GM12878 (cell line): ENCODE measurements around the gene TMEM232. TPM values are rescaled to one million over a fixed set of nuclear protein-coding genes. Genes with fewer than 3 reads are reported as not detected.

Experiments used
- ATAC-seq: fragments of 200-7000 bp; cut with Tn5 transposase; 3 replicates; pipeline ENCODE4 v1.9.1; 2020; ENCODE audit warnings: mild to moderate bottlenecking, moderate library complexity
- BruUV-seq: library from RNA; stranded (reverse); fragments of 400-500 nt; replicated peaks from 2 replicates; lab custom pipeline; 2021; lab: Mats Ljungman, UMichigan
- CTCF ChIA-PET: fragments of 300-600 bp; sonication (Branson Sonifier 250); formaldehyde crosslinking; extraction: SDS; loops from one replicate; lab custom pipeline; 2021; ENCODE audit warnings: inconsistent platforms; lab: Yijun Ruan, JAX
- POLR2A ChIA-PET: fragments of 350-600 bp; formaldehyde crosslinking; extraction: SDS; loops from one replicate; lab custom pipeline; 2021; ENCODE audit warnings: inconsistent platforms; lab: Charles Lee
- RAD21 ChIA-PET: fragments of 300-600 bp; sonication (Branson Sonifier 250); formaldehyde crosslinking; loops from one replicate; lab custom pipeline; 2023; ENCODE audit warnings: antibody characterized with exemption; ENCODE audit not compliant: unreplicated experiment; lab: Charles Lee
- SMC1A ChIA-PET: fragments of 300-600 bp; sonication (Branson Sonifier 250); formaldehyde crosslinking; loops from one replicate; lab custom pipeline; 2023; ENCODE audit not compliant: unreplicated experiment, uncharacterized antibody; lab: Charles Lee
- DNase-seq: peaks from one replicate; pipeline ENCODE4 v3.0.0-alpha.2; 2011; ENCODE audit warnings: low read depth, low spot score
- FAIRE-seq: peaks from 3 replicates; lab custom pipeline; 2011; peaks lifted over from hg19 to GRCh38; lab: Jason Lieb, UNC
- H2AFZ ChIP-seq: 2 replicates; pipeline ENCODE4 v1.6.0; 2011; ENCODE audit warnings: low read depth, low read length, control low read depth; ENCODE audit not compliant: control insufficient read depth
- H3K27ac ChIP-seq: 2 replicates; pipeline ENCODE4 v1.5.1; 2011; ENCODE audit warnings: control low read depth; ENCODE audit not compliant: control insufficient read depth, insufficient read depth
- H3K27me3 ChIP-seq, 2 experiments: replicated peaks in 1 of 2; 2 replicates each; pipeline versions ENCODE4 v1.6.0 to v1.6.1; 2011; ENCODE audit warnings: low read length in 1 of 2; ENCODE audit not compliant: control insufficient read depth in 2 of 2, insufficient read depth in 2 of 2
- H3K36me3 ChIP-seq, 2 experiments: 2 replicates each; pipeline ENCODE4 v1.5.1; 2011; ENCODE audit warnings: low read length in 1 of 2; ENCODE audit not compliant: control insufficient read depth in 2 of 2, insufficient read depth in 2 of 2
- H3K4me1 ChIP-seq: 2 replicates; pipeline ENCODE4 v1.6.1; 2011; ENCODE audit warnings: mild to moderate bottlenecking, low read length, moderate library complexity, mixed read lengths; ENCODE audit not compliant: control insufficient read depth, insufficient read depth
- H3K4me2 ChIP-seq: 2 replicates; pipeline ENCODE4 v1.6.0; 2011; ENCODE audit warnings: control low read depth; ENCODE audit not compliant: control insufficient read depth, insufficient read depth
- H3K4me3 ChIP-seq: fragments of 200-600 bp; sonication (generic); 2 replicates; pipeline ENCODE4 v1.5.1; 2016
- H3K79me2 ChIP-seq: 2 replicates; pipeline ENCODE4 v1.6.0; 2011; ENCODE audit warnings: low read length; ENCODE audit not compliant: control insufficient read depth, insufficient read depth
- H3K9ac ChIP-seq: 2 replicates; pipeline ENCODE4 v1.8.0; 2011; ENCODE audit warnings: low read length, control low read depth, mixed read lengths; ENCODE audit not compliant: control insufficient read depth, insufficient read depth
- H3K9me3 ChIP-seq: replicated peaks from 3 replicates; pipeline ENCODE4 v1.5.1; 2011; ENCODE audit warnings: mild to moderate bottlenecking, low read length; ENCODE audit not compliant: control insufficient read depth, insufficient read depth
- H4K20me1 ChIP-seq: 2 replicates; pipeline ENCODE4 v1.6.0; 2011; ENCODE audit not compliant: control insufficient read depth, insufficient read depth
- BACH1 ChIP-seq: fragments of 450-650 bp; IDR thresholded peaks from 2 replicates; pipeline ENCODE4 v1.6.1; 2017; ENCODE audit warnings: mild to moderate bottlenecking, borderline replicate concordance
- CEBPB ChIP-seq, 2 experiments: fragments of 150-350 bp in 1 of 2; IDR thresholded peaks; 2 replicates each; pipeline ENCODE4 v1.6.1; 2012 to 2014; ENCODE audit warnings: low read depth in 2 of 2, low read length in 2 of 2, borderline replicate concordance in 1 of 2, inconsistent platforms in 1 of 2
- CTCF ChIP-seq, 3 experiments: IDR thresholded peaks in 2 of 3; conservative IDR thresholded peaks in 1 of 3; 2 replicates each; pipeline ENCODE4 v1.5.1; 2011; ENCODE audit warnings: low read depth in 3 of 3, low read length in 3 of 3, mild to moderate bottlenecking in 3 of 3, control low read depth in 2 of 3, moderate library complexity in 2 of 3, inconsistent platforms in 1 of 3, mixed read lengths in 1 of 3; ENCODE audit not compliant: control insufficient read depth in 2 of 3, insufficient read depth in 1 of 3; ENCODE audit errors: extremely low read depth in 1 of 3
- IKZF2 ChIP-seq, 2 experiments: fragments of 450-650 bp; IDR thresholded peaks; 2 replicates each; pipeline ENCODE4 v1.6.1; 2017; ENCODE audit warnings: mild to moderate bottlenecking in 2 of 2, moderate library complexity in 2 of 2
- PRDM15 ChIP-seq: fragments of 450-650 bp; formaldehyde crosslinking; IDR thresholded peaks from 2 replicates; pipeline ENCODE4 v1.4.0; 2020; ENCODE audit warnings: mild to moderate bottlenecking, moderate library complexity
- ZBTB4 ChIP-seq: fragments of 450-650 bp; formaldehyde crosslinking; IDR thresholded peaks from 2 replicates; pipeline ENCODE4 v1.4.0; 2022; ENCODE audit warnings: mild to moderate bottlenecking, moderate library complexity
- ZNF384 ChIP-seq: IDR thresholded peaks from 2 replicates; pipeline ENCODE4 v1.6.1; 2012; ENCODE audit warnings: low read depth, mild to moderate bottlenecking, low read length, improper control_type of control experiment, borderline replicate concordance
- ZSCAN29 ChIP-seq: fragments of 450-650 bp; IDR thresholded peaks from 2 replicates; pipeline ENCODE4 v1.6.1; 2017; ENCODE audit warnings: mild to moderate bottlenecking, moderate library complexity
- WGBS: methylation state at CpG from one replicate; pipeline ENCODE4 v1.1.6; 2016; ENCODE audit warnings: low lambda C conversion rate; ENCODE audit not compliant: insufficient replicate concordance, insufficient coverage; ENCODE audit errors: missing lambda C conversion rate; 5-methylcytosine and 5-hydroxymethylcytosine counted together
- in situ Hi-C: fragments of 300-500 bp; cut with MboI; formaldehyde crosslinking; loops from 9 replicates; pipeline ENCODE4 v1.14.3; 2018; ENCODE audit warnings: mixed read lengths
- intact Hi-C: fragments of 100-400 bp; cut with micrococcal nuclease; formaldehyde crosslinking; loops from one replicate; pipeline ENCODE4 v1.14.2; 2022; ENCODE audit not compliant: unreplicated experiment
- polyA plus RNA-seq, 11 experiments: library from polyadenylated mRNA; depleted of rRNA in 4 of 11; unstranded in 6 of 11; stranded (reverse) in 5 of 11; fragments of >200 nt; fragmentation: Nextera tagmentation in 4 of 11; fragmentation: Illumina TruSeq in 1 of 11; extraction: Ambion mirVana in 4 of 11; extraction: Trizol in 1 of 11; gene quantifications; 1 replicate in 1 of 11; 2 replicates in 10 of 11; pipeline versions ENCODE4 v1.2.1 to v1.2.3, GENCODE V29; 2011 to 2016; ENCODE audit warnings: inconsistent platforms in 2 of 11, missing spikeins in 2 of 11, low read depth in 1 of 11
- total RNA-seq, 4 experiments: library from RNA; depleted of rRNA in 3 of 4; stranded (reverse); fragments of >200 nt in 3 of 4; fragmentation: Illumina TruSeq in 1 of 4; extraction: Trizol in 1 of 4; gene quantifications; 2 replicates each; pipeline versions ENCODE4 v1.2.1 to v1.2.3, GENCODE V29; 2013 to 2021

TMEM232 gene
- total and polyA plus RNA-seq, 10 of the 15 experiments (the other 5 are each of a cell fraction or from before 2014, with no cell fraction given) = 0.29 to 1.3 (median 0.91) TPM

GRCh38 chr5:110716247-110717245 is 9.9 kb downstream of the TMEM232 start (continued):
- TF ChIP-seq CTCF (IDR thresholded peaks at IDR 0.05 in 2 of 3, conservative IDR thresholded peaks at IDR 0.05 in 1 of 3; ENCODE audit: control insufficient read depth in 2 of 3, extremely low read depth in 1 of 3, insufficient read depth in 1 of 3, low read depth in 3 of 3, low read length in 3 of 3) (peak in 1 of 3 experiments; percentile 17; a peak in 1 of 6 replicates), ZSCAN29 (no peak), IKZF2 (IDR thresholded peaks at IDR 0.05) (peak in 1 of 2 experiments; percentile 39; a peak in 1 of 4 replicates), BACH1 (no peak)

GRCh38 chr5:110707260-110707844 is 19.1 kb downstream of the TMEM232 start:
- DNase-seq (no peak), ATAC-seq (no peak), FAIRE-seq (no peak)
- ChIA-PET POLR2A (no interaction called here), RAD21 (no interaction called here), CTCF (no interaction called here), SMC1A (no interaction called here)
- Histone ChIP-seq H3K36me3 (no peaks in the 10 kb centered on the region), H3K79me2 (no peaks in the 10 kb centered on the region), H3K9me3 (no peaks in the 10 kb centered on the region), H3K27me3 (no peaks in the 10 kb centered on the region), H3K4me1 (no peaks in the 10 kb centered on the region), H3K27ac (no peak overlapping the region), H3K9ac (no peak overlapping the region), H4K20me1 (no peaks in the 10 kb centered on the region), H3K4me2 (no peak overlapping the region), H3K4me3 (no peak overlapping the region), H2AFZ (no peak overlapping the region)
- BruUV-seq = no TSS peak
- intact Hi-C loops (no loop called here), in situ Hi-C loops (no loop called here)
- WGBS = 28% methylated on average over 3 of the region's 3 CpGs
- TF ChIP-seq ZBTB4 (CRISPR knock-in tag) (no peak), PRDM15 (CRISPR knock-in tag) (no peak), CEBPB (IDR thresholded peaks at IDR 0.05; ENCODE audit: borderline replicate concordance in 1 of 2, low read depth in 2 of 2, low read length in 2 of 2) (no peak), ZNF384 (no peak)
